ENCODE data around the gene AGPAT1. TPM values are rescaled to one million over a fixed set of nuclear protein-coding genes. Genes with fewer than 3 reads are reported as not detected.

Gene AGPAT1
- total and polyA plus RNA-seq, 2 of the 13 experiments (the other 11 are each of a cell fraction or from before 2014, with no cell fraction given) = 51.3 to 139 TPM

DNA sequence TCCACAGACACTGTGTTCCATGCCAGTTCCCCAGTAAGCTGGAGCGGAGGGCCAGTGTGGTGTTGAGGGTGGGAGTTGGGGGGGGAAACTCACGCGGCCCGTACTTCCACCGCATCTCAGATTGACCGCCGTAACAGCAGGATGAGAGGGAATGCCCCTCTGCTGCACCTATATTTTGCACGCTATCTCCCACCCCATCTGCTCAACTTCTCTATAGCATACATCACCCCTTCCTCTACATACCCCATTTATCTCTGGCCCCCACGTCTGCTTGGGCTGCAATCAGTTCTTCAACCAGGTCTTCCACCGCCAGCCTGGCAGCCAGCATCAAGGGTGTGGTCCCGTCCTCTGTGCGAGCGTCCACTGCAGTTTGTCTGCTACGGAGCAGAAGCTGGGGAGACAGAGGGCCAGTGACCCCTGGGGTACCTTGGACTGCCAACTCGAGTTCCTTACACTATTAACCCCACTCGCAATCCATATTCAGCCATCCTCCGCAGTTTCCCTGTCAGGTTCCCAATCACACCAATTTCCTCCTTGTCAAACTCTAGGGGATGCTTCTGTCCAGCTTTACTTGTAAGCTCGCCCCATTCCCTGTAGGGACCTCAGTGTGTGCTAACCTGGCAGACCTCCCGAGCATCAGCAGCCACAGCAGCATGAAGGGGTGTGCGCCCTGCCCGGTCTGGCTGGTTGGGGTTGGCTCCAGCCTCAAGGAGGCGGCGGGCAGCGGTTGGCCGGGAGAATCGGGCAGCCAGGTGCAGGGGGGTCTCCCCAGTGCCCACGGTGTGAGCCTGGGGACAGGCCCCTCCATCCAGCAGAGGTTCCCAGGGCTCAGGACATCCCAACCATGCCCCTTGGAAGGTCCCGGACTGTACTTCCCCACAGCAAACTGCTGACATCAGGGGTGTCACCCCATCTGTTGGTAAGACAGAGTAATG lies 21.1 kb upstream of the AGPAT1 start (continued):
- TF ChIP-seq GTF3A (CRISPR knock-in tag; conservative IDR thresholded peaks at IDR 0.05) (no peak), JUND (CRISPR knock-in tag; IDR thresholded peaks at IDR 0.05) (no peak), SP5 (CRISPR knock-in tag; IDR thresholded peaks at IDR 0.05; ENCODE audit: borderline replicate concordance, low read depth) (no peak), ZNF557 (CRISPR knock-in tag; IDR thresholded peaks at IDR 0.05) (no peak), WIZ (CRISPR knock-in tag; IDR thresholded peaks at IDR 0.05) (no peak), SIN3B (IDR thresholded peaks at IDR 0.05; ENCODE audit: low read length) (no peak)
- TF ChIP-seq, protein P1, sequence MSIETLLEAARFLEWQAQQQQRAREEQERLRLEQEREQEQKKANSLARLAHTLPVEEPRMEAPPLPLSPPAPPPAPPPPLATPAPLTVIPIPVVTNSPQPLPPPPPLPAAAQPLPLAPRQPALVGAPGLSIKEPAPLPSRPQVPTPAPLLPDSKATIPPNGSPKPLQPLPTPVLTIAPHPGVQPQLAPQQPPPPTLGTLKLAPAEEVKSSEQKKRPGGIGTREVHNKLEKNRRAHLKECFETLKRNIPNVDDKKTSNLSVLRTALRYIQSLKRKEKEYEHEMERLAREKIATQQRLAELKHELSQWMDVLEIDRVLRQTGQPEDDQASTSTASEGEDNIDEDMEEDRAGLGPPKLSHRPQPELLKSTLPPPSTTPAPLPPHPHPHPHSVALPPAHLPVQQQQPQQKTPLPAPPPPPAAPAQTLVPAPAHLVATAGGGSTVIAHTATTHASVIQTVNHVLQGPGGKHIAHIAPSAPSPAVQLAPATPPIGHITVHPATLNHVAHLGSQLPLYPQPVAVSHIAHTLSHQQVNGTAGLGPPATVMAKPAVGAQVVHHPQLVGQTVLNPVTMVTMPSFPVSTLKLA (IDR thresholded peaks at IDR 0.05) = no peak
- TF ChIP-seq, protein P2, sequence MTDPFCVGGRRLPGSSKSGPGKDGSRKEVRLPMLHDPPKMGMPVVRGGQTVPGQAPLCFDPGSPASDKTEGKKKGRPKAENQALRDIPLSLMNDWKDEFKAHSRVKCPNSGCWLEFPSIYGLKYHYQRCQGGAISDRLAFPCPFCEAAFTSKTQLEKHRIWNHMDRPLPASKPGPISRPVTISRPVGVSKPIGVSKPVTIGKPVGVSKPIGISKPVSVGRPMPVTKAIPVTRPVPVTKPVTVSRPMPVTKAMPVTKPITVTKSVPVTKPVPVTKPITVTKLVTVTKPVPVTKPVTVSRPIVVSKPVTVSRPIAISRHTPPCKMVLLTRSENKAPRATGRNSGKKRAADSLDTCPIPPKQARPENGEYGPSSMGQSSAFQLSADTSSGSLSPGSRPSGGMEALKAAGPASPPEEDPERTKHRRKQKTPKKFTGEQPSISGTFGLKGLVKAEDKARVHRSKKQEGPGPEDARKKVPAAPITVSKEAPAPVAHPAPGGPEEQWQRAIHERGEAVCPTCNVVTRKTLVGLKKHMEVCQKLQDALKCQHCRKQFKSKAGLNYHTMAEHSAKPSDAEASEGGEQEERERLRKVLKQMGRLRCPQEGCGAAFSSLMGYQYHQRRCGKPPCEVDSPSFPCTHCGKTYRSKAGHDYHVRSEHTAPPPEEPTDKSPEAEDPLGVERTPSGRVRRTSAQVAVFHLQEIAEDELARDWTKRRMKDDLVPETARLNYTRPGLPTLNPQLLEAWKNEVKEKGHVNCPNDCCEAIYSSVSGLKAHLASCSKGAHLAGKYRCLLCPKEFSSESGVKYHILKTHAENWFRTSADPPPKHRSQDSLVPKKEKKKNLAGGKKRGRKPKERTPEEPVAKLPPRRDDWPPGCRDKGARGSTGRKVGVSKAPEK (CRISPR knock-in tag; IDR thresholded peaks at IDR 0.05; ENCODE audit: borderline replicate concordance) = no peak
- TF ChIP-seq, protein P3, sequence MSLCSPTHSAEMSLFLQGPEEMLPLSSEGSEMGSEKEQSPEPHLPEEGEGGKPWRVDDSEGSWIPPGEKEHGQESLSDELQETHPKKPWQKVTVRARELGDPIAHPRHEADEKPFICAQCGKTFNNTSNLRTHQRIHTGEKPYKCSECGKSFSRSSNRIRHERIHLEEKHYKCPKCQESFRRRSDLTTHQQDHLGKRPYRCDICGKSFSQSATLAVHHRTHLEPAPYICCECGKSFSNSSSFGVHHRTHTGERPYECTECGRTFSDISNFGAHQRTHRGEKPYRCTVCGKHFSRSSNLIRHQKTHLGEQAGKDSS (CRISPR knock-in tag; IDR thresholded peaks at IDR 0.05; ENCODE audit: borderline replicate concordance, low read depth) = no peak
